ENCODE measurements around the gene C18orf32.

GRCh38 chr18:49525981-49526380 is 38.9 kb upstream of the C18orf32 start:
- TF ChIP-seq CTCF (IDR thresholded peaks at IDR 0.05): no peak
- TF ChIP-seq POLR2A (IDR thresholded peaks at IDR 0.05): no peak

Data from right lobe of liver (tissue), 4 donors.